Stimulated activated CD8-positive, alpha-beta memory T cell treated with anti-CD3 and anti-CD28 coated beads, Interleukin-2, amount 100 ng/mL, for 48 hours (primary cell): Measurements from ENCODE around the gene SLC35E1.

Source experiments
- DNase-seq, 2 donors: peaks; one replicate each; pipeline ENCODE4 v3.0.0-alpha.2; 2020; ENCODE audit warnings: low read depth in 2 of 2

SLC35E1 gene

GRCh38 chr19:16572332-16573211 is at the start of gene SLC35E1:
TSS of gene SLC35E1 (minus strand) at chr19:16572415. CDS start at chr19:16572364, 51 bp downstream.
- DNase-seq, result peak; percentile 89 to 90

- DNase-seq, result no peak
Measured at GRCh38 chr19:16621165-16621800, 49.1 kb upstream of the SLC35E1 start.

- DNase-seq, result no peak
Measured at GRCh38 chr19:16620584-16620983, 48.4 kb upstream of the SLC35E1 start.

- DNase-seq, result no peak
Measured at GRCh38 chr19:16620018-16620417, 47.8 kb upstream of the SLC35E1 start.

GRCh38 chr19:16619457-16619856 is 47.2 kb upstream of the SLC35E1 start:
- DNase-seq, result no peak

GRCh38 chr19:16618248-16618647 is 46.0 kb upstream of the SLC35E1 start:
- no peak for DNase-seq

GRCh38 chr19:16615808-16616207 is 43.6 kb upstream of the SLC35E1 start:
- no peak for DNase-seq

- DNase-seq, result no peak
Measured at GRCh38 chr19:16614941-16615340, 42.7 kb upstream of the SLC35E1 start.

GRCh38 chr19:16613841-16614240 is 41.6 kb upstream of the SLC35E1 start:
- no peak for DNase-seq

- DNase-seq, result no peak
Measured at GRCh38 chr19:16612636-16613035, 40.4 kb upstream of the SLC35E1 start.

- DNase-seq, result no peak
Measured at GRCh38 chr19:16611121-16611520, 38.9 kb upstream of the SLC35E1 start.

- no peak for DNase-seq
Measured at GRCh38 chr19:16609511-16610200, 37.4 kb upstream of the SLC35E1 start.

- no peak for DNase-seq
Measured at GRCh38 chr19:16608290-16608739, 36.1 kb upstream of the SLC35E1 start.

GRCh38 chr19:16607819-16608218 is 35.6 kb upstream of the SLC35E1 start:
- DNase-seq, result no peak

GRCh38 chr19:16605553-16605994 is 33.4 kb upstream of the SLC35E1 start:
- DNase-seq, result no peak

- DNase-seq, result no peak
Measured at GRCh38 chr19:16605115-16605514, 32.9 kb upstream of the SLC35E1 start.

- DNase-seq, result no peak
Measured at GRCh38 chr19:16604615-16605014, 32.4 kb upstream of the SLC35E1 start.

- no peak for DNase-seq
Measured at GRCh38 chr19:16603090-16603489, 30.9 kb upstream of the SLC35E1 start.

- no peak for DNase-seq
Measured at GRCh38 chr19:16601378-16602052, 29.3 kb upstream of the SLC35E1 start.

- no peak for DNase-seq
Measured at GRCh38 chr19:16600824-16601223, 28.6 kb upstream of the SLC35E1 start.

GRCh38 chr19:16599655-16600346 is 27.6 kb upstream of the SLC35E1 start:
- no peak for DNase-seq
